B cell (primary cell): Measurements from ENCODE around the gene RSBN1L. TPM values are rescaled to one million over a fixed set of nuclear protein-coding genes. Genes with fewer than 3 reads are reported as not detected.
A peak's percentile ranks its signal among the peaks of the same experiment; 100 is the strongest.

ENCODE experiments used
- ATAC-seq: fragments of 200-7000 bp; cut with Tn5 transposase; one replicate; pipeline ENCODE4 v1.10.0; 2021; ENCODE audit warnings: low read depth, mild to moderate bottlenecking, moderate number of reproducible peaks, moderate library complexity
- CTCF ChIA-PET: fragments of 350-600 bp; sonication (Branson Sonifier 250); formaldehyde crosslinking; loops from one replicate; lab custom pipeline; 2021; ENCODE audit warnings: antibody characterized with exemption, inconsistent platforms; lab: Charles Lee
- POLR2A ChIA-PET: fragments of 350-600 bp; sonication (Branson Sonifier 250); formaldehyde crosslinking; loops from one replicate; lab custom pipeline; 2021; ENCODE audit warnings: antibody characterized with exemption; lab: Charles Lee
- DNase-seq: peaks from one replicate; pipeline ENCODE4 v3.0.0; 2013
- H2AFZ ChIP-seq: 2 replicates; pipeline ENCODE4 v1.6.1; 2012; ENCODE audit warnings: mild to moderate bottlenecking, low read depth, low read length; ENCODE audit not compliant: insufficient read depth, poor library complexity, severe bottlenecking
- H3K27ac ChIP-seq, 2 donors: 1 replicate in 1 of 2; 2 replicates in 1 of 2; pipeline ENCODE4 v1.5.1; 2012 to 2013; ENCODE audit warnings: low read length in 2 of 2, mild to moderate bottlenecking in 2 of 2, moderate library complexity in 1 of 2
- H3K27me3 ChIP-seq, 4 experiments: fragments of 200-600 bp in 1 of 4; sonication (generic) in 1 of 4; replicated peaks in 1 of 4; 1 replicate in 2 of 4; 2 replicates in 2 of 4; pipeline versions ENCODE4 v1.6.1 to v1.7.0; 2013 to 2016; ENCODE audit warnings: low read length in 3 of 4, mild to moderate bottlenecking in 2 of 4, mixed read lengths in 1 of 4, moderate library complexity in 1 of 4; ENCODE audit not compliant: insufficient read depth in 4 of 4, control insufficient read depth in 3 of 4; ENCODE audit errors: control extremely low read depth in 1 of 4
- H3K36me3 ChIP-seq, 2 experiments: replicated peaks in 1 of 2; 1 replicate in 1 of 2; 2 replicates in 1 of 2; pipeline versions ENCODE4 v1.6.1 to v1.7.1; 2013; ENCODE audit warnings: low read length in 1 of 2; ENCODE audit not compliant: insufficient read depth in 2 of 2, control insufficient read depth in 1 of 2; ENCODE audit errors: control extremely low read depth in 1 of 2, extremely low read depth in 1 of 2
- H3K4me1 ChIP-seq, 2 donors: fragments of 200-600 bp in 1 of 2; sonication (generic) in 1 of 2; 1 replicate in 1 of 2; 2 replicates in 1 of 2; pipeline versions ENCODE4 v1.5.1 to v1.6.1; 2013 to 2017; ENCODE audit warnings: low read length in 2 of 2; ENCODE audit not compliant: control insufficient read depth in 2 of 2, insufficient read depth in 2 of 2
- H3K4me2 ChIP-seq: replicated peaks from 2 replicates; pipeline ENCODE3; 2012; ENCODE audit warnings: mild to moderate bottlenecking, low read depth, low read length; ENCODE audit not compliant: poor library complexity, severe bottlenecking
- H3K4me3 ChIP-seq, 5 experiments: fragments of 200-600 bp in 1 of 5; sonication (generic) in 1 of 5; 1 replicate in 3 of 5; 2 replicates in 2 of 5; pipeline versions ENCODE4 v1.5.1 to v1.7.0; 2011 to 2016; ENCODE audit warnings: low read length in 4 of 5, mild to moderate bottlenecking in 4 of 5, low read depth in 2 of 5, control low read depth in 1 of 5, moderate library complexity in 1 of 5; ENCODE audit not compliant: insufficient read depth in 1 of 5; ENCODE audit errors: control extremely low read depth in 1 of 5, extremely low read depth in 1 of 5
- H3K79me2 ChIP-seq: fragments of 200-600 bp; sonication (generic); one replicate; pipeline ENCODE4 v1.6.0; 2016; ENCODE audit warnings: low read length; ENCODE audit not compliant: control insufficient read depth, insufficient read depth
- H3K9ac ChIP-seq: fragments of 200-600 bp; sonication (generic); 2 replicates; pipeline ENCODE4 v1.6.1; 2017; ENCODE audit warnings: mild to moderate bottlenecking, low read length, moderate library complexity
- H3K9me3 ChIP-seq, 3 donors: one replicate each; pipeline versions ENCODE4 v1.6.1 to v1.7.1; 2013; ENCODE audit warnings: low read length in 2 of 3; ENCODE audit not compliant: control insufficient read depth in 2 of 3, insufficient read depth in 1 of 3; ENCODE audit errors: control extremely low read depth in 1 of 3
- H4K20me1 ChIP-seq: 2 replicates; pipeline ENCODE4 v1.6.0; 2012; ENCODE audit warnings: mild to moderate bottlenecking, low read length; ENCODE audit not compliant: insufficient read depth, control insufficient read depth, poor library complexity, severe bottlenecking
- H3K27ac Mint-ChIP-seq: one replicate; pipeline ENCODE4 v1.8.0; 2021; ENCODE audit warnings: mixed read lengths
- H3K27me3 Mint-ChIP-seq: one replicate; pipeline ENCODE4 v1.8.0; 2021; ENCODE audit warnings: mixed read lengths
- H3K4me1 Mint-ChIP-seq: one replicate; pipeline ENCODE4 v1.8.0; 2021; ENCODE audit warnings: mixed read lengths
- H3K4me3 Mint-ChIP-seq: one replicate; pipeline ENCODE4 v1.8.0; 2021; ENCODE audit warnings: mixed read lengths
- H3K9me3 Mint-ChIP-seq: one replicate; pipeline ENCODE4 v1.8.0; 2022; ENCODE audit warnings: mixed read lengths; ENCODE audit not compliant: insufficient read depth
- EZH2 ChIP-seq: IDR thresholded peaks from 2 replicates; pipeline ENCODE4 v1.6.1; 2012; ENCODE audit warnings: borderline replicate concordance, low read depth, mild to moderate bottlenecking, moderate library complexity, low read length; ENCODE audit not compliant: insufficient read depth, poor library complexity, severe bottlenecking
- WGBS: methylation state at CpG from one replicate; pipeline ENCODE4 v1.1.5; 2013; ENCODE audit warnings: missing lambda C conversion rate; ENCODE audit not compliant: insufficient coverage; 5-methylcytosine and 5-hydroxymethylcytosine counted together
- intact Hi-C: fragments of 100-400 bp; cut with micrococcal nuclease; formaldehyde crosslinking; loops from one replicate; pipeline ENCODE4 v1.10.0; 2022
- polyA plus RNA-seq: library from polyadenylated mRNA; depleted of rRNA; stranded (reverse); fragments of >200 nt; gene quantifications from 2 replicates; pipeline ENCODE4 v1.2.3, GENCODE V29; 2012
- total RNA-seq, 2 donors: library from RNA; stranded (reverse); fragments of 120-200 nt in 1 of 2; gene quantifications; 1 replicate in 1 of 2; 2 replicates in 1 of 2; pipeline versions ENCODE4 v1.2.3 to v1.2.4, GENCODE V29; 2013 to 2022
- TF ChIP-seq, protein P1 (sequence below): fragments of 200-600 bp; IDR thresholded peaks from one replicate; pipeline ENCODE4 v1.8.0; 2022; ENCODE audit warnings: antibody characterized with exemption, mild to moderate bottlenecking

Gene RSBN1L
- total and polyA plus RNA-seq, 2 donors (not counting 1 experiment from before 2014, with no cell fraction given): 17.0 to 47.0 TPM

DNA sequence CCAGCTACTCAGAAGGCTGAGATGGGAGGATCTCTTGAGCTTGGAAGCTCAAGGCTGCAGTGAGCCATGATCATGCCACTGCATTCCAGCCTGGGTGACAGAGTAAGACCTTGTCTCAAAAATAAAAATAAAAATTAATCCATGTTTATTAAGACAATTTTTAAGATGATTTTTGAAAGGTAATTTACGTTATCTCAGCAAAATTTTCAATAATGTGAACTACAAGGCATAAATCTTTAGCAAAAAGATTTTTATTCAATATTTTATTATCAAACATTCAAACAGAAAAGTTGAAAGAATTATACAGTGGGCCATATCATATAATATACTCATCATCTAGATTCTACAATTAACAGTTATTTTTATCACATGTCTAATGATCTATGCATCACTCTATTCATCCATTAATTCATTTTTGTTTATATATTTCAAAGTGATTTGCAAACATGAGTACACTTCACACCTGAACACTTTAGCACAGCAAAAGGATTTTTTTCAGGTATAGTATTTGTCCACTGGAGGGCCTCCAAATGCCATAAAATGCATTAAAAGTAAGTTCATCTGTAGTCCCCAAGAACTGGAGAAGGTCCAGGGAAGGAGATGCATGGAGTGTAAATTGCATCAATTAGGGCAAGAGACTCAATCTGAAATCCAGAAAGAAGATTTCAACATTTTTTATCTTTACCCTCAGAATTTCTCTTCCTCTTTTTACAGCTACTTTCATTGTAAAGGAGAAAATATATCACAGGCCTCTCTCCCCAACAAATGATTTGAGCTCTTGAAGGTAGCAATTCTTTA, 38.6 kb upstream of the RSBN1L start:
- Histone ChIP-seq H3K4me2 (no peak overlapping the region), H3K27ac (no peak overlapping the region), H3K79me2 (no peaks in the 10 kb centered on the region), H3K27me3 (no peaks in the 10 kb centered on the region), H3K36me3 (no peaks in the 10 kb centered on the region), H3K9ac (no peak overlapping the region), H2AFZ (no peak overlapping the region), H3K4me1 (no peaks in the 10 kb centered on the region), H3K9me3 (no peaks in the 10 kb centered on the region), H4K20me1 (no peaks in the 10 kb centered on the region), H3K4me3 (no peak overlapping the region)
- TF ChIP-seq, protein P1, sequence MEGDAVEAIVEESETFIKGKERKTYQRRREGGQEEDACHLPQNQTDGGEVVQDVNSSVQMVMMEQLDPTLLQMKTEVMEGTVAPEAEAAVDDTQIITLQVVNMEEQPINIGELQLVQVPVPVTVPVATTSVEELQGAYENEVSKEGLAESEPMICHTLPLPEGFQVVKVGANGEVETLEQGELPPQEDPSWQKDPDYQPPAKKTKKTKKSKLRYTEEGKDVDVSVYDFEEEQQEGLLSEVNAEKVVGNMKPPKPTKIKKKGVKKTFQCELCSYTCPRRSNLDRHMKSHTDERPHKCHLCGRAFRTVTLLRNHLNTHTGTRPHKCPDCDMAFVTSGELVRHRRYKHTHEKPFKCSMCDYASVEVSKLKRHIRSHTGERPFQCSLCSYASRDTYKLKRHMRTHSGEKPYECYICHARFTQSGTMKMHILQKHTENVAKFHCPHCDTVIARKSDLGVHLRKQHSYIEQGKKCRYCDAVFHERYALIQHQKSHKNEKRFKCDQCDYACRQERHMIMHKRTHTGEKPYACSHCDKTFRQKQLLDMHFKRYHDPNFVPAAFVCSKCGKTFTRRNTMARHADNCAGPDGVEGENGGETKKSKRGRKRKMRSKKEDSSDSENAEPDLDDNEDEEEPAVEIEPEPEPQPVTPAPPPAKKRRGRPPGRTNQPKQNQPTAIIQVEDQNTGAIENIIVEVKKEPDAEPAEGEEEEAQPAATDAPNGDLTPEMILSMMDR: peak; percentile 63
- no peak for TF ChIP-seq EZH2
- POLR2A ChIA-PET: interaction anchor here (0.6 kb wide), 1 partner anchor 19 kb away, joined by 4 read pairs; no protein-coding TSS in a partner anchor
- no peaks in the 10 kb centered on the region for H3K27me3 Mint-ChIP-seq
- no peaks in the 10 kb centered on the region for H3K4me1 Mint-ChIP-seq
- CTCF ChIA-PET: interaction anchor here (0.7 to 11.4 kb wide), 29 partner anchors 8 to 385 kb away, joined by 3 to 155 read pairs (median 4); partner anchors contain the start of genes PHTF2 and TMEM60
- DNase-seq (peak; percentile 54), ATAC-seq (peak; percentile 39)
- no peak overlapping the region for H3K4me3 Mint-ChIP-seq
- intact Hi-C loops: loop anchor here (1.0 kb wide), 1 partner anchor 102 kb away; no protein-coding TSS in a partner anchor
- no peak overlapping the region for H3K27ac Mint-ChIP-seq
- no CpG with 5 or more reads among the region's 1 CpG for WGBS
- no peaks in the 10 kb centered on the region for H3K9me3 Mint-ChIP-seq

DNA sequence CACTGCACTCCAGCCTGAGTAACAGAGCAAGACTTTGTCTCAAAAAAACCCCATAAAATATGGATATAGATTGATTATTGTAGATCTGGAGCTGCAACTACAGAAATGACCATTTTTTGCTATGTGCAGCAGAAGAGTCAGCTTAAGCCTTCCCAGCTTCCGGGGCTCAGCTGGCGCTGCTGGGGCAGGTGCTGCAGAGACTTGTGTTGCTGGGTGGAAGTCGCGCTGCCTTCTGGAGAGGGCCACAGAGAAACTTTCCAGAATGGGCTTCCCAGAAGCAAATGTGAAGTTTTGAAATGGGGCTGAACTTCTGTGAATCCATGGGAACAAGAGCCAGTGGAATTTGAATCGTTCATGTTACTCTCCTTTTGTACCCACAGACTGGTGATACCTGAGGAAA, 37.3 kb upstream of the RSBN1L start:
- Mint-ChIP-seq H3K9me3 (no peaks in the 10 kb centered on the region), H3K4me1 (no peaks in the 10 kb centered on the region), H3K4me3 (no peak overlapping the region), H3K27me3 (no peaks in the 10 kb centered on the region), H3K27ac (no peak overlapping the region)
- Histone ChIP-seq H2AFZ (no peak overlapping the region), H3K36me3 (no peaks in the 10 kb centered on the region), H3K27me3 (no peaks in the 10 kb centered on the region), H3K9me3 (no peaks in the 10 kb centered on the region), H3K4me1 (no peaks in the 10 kb centered on the region), H3K4me3 (no peak overlapping the region), H4K20me1 (no peaks in the 10 kb centered on the region), H3K79me2 (no peaks in the 10 kb centered on the region), H3K9ac (no peak overlapping the region), H3K4me2 (no peak overlapping the region), H3K27ac (no peak overlapping the region)
- intact Hi-C loops: no loop called here
- POLR2A ChIA-PET: interaction anchor here (0.6 kb wide), 2 partner anchors 135 to 268 kb away, joined by 3 to 4 read pairs; no protein-coding TSS in a partner anchor
- CTCF ChIA-PET: interaction anchor here (0.6 to 11.4 kb wide), 21 partner anchors 7 to 382 kb away, joined by 3 to 155 read pairs (median 5); partner anchors contain the start of genes PHTF2 and TMEM60
- ATAC-seq (no peak), DNase-seq (no peak)
- TF ChIP-seq, protein P1: no peak
- 93% methylated on average over 4 of the region's 5 CpGs for whole genome bisulfite sequencing
